Tibial artery (tissue), 4 donors: Measurements from ENCODE around the gene PHKA2.

Experiments
- DNase-seq, 2 donors: peaks; one replicate each; pipeline ENCODE4 v3.0.0-alpha.2; 2019
- H3K27ac ChIP-seq, 2 donors: fragments of 200-600 bp; sonication (generic) in 1 of 2; 1 replicate in 1 of 2; 2 replicates in 1 of 2; pipeline ENCODE4 v1.5.1; 2018 to 2019; ENCODE audit warnings: mild to moderate bottlenecking in 1 of 2
- H3K27me3 ChIP-seq, 2 donors: fragments of 200-600 bp; sonication (generic) in 1 of 2; one replicate each; pipeline versions ENCODE4 v1.5.1 to v1.6.0; 2016 to 2019
- H3K36me3 ChIP-seq, 3 donors: fragments of 200-600 bp; sonication (generic) in 2 of 3; one replicate each; pipeline ENCODE4 v1.5.1; 2016 to 2019; ENCODE audit warnings: mild to moderate bottlenecking in 2 of 3
- H3K4me1 ChIP-seq, 4 donors: fragments of 200-600 bp; sonication (generic) in 2 of 4; 1 replicate in 3 of 4; 2 replicates in 1 of 4; pipeline ENCODE4 v1.5.1; 2016 to 2019
- H3K4me3 ChIP-seq, 2 donors: fragments of 200-600 bp; sonication (generic) in 1 of 2; 1 replicate in 1 of 2; 2 replicates in 1 of 2; pipeline ENCODE4 v1.5.1; 2018 to 2019; ENCODE audit warnings: mild to moderate bottlenecking in 2 of 2
- H3K9me3 ChIP-seq, 3 donors: fragments of 200-600 bp; sonication (generic) in 1 of 3; one replicate each; pipeline ENCODE4 v1.5.1; 2016 to 2019
- CTCF ChIP-seq, 2 experiments: fragments of 200-600 bp in 1 of 2; fragments of 450-650 bp in 1 of 2; IDR thresholded peaks; one replicate each; pipeline ENCODE4 v1.5.1; 2017 to 2019; ENCODE audit warnings: antibody characterized with exemption in 2 of 2, mild to moderate bottlenecking in 1 of 2, moderate library complexity in 1 of 2
- intact Hi-C: fragments of 100-400 bp; cut with DNase I; formaldehyde crosslinking; loops from one replicate; pipeline ENCODE4 v1.15.0; 2023; ENCODE audit warnings: low total_unique reads

PHKA2 gene

GRCh38 chrX:18899796-18900380 lies 84.0 kb downstream of the PHKA2 start:
- no peaks in the 10 kb centered on the region for H3K27me3 ChIP-seq
- H3K27ac ChIP-seq = no peak overlapping the region
- peaks cover 0 to 20% (median 8%) of the 10 kb centered on the region in 4 donors for H3K4me1 ChIP-seq
- DNase-seq = no peak
- intact Hi-C loops = loop anchor here (5.0 kb wide), 1 partner anchor 493 kb away; no protein-coding TSS in a partner anchor
- TF ChIP-seq CTCF (IDR thresholded peaks at IDR 0.05) = peak in 1 of 2 experiments; percentile 19
- no peaks in the 10 kb centered on the region for H3K9me3 ChIP-seq
- H3K4me3 ChIP-seq = no peak overlapping the region
- H3K36me3 ChIP-seq = peaks cover 0 to 20% (median under 1%) of the 10 kb centered on the region in 3 donors

- H3K4me3 ChIP-seq = no peak overlapping the region
- H3K27me3 ChIP-seq = no peaks in the 10 kb centered on the region
- H3K27ac ChIP-seq = no peak overlapping the region
- no peak for TF ChIP-seq CTCF (IDR thresholded peaks at IDR 0.05)
- peaks cover 0 to 26% (median 8%) of the 10 kb centered on the region in 4 donors for H3K4me1 ChIP-seq
- intact Hi-C loops = loop anchor here (5.0 kb wide), 1 partner anchor 491 kb away; no protein-coding TSS in a partner anchor
- no peak for DNase-seq
- H3K9me3 ChIP-seq = no peaks in the 10 kb centered on the region
- H3K36me3 ChIP-seq = peaks cover 0 to 16% (median 0%) of the 10 kb centered on the region in 3 donors
These were observed 85.4 kb downstream of the PHKA2 start for GRCh38 chrX:18898492-18898891.

- no peak for DNase-seq
- no peaks in the 10 kb centered on the region for H3K9me3 ChIP-seq
- H3K27me3 ChIP-seq = no peaks in the 10 kb centered on the region
- no peak overlapping the region for H3K4me3 ChIP-seq
- no peak overlapping the region for H3K27ac ChIP-seq
- H3K4me1 ChIP-seq = peaks cover 0 to 26% (median 8%) of the 10 kb centered on the region in 4 donors
- H3K36me3 ChIP-seq = peaks cover 0 to 12% (median 0%) of the 10 kb centered on the region in 3 donors
- TF ChIP-seq CTCF (IDR thresholded peaks at IDR 0.05) = no peak
- intact Hi-C loops = loop anchor here (5.0 kb wide), 1 partner anchor 491 kb away; no protein-coding TSS in a partner anchor
These were observed 85.8 kb downstream of the PHKA2 start for GRCh38 chrX:18898091-18898490.

GRCh38 chrX:18897611-18898010 lies 86.3 kb downstream of the PHKA2 start:
- peaks cover 0 to 26% (median 8%) of the 10 kb centered on the region in 4 donors for H3K4me1 ChIP-seq
- TF ChIP-seq CTCF (IDR thresholded peaks at IDR 0.05) = no peak
- intact Hi-C loops = loop anchor here (5.0 kb wide), 1 partner anchor 490 kb away; no protein-coding TSS in a partner anchor
- peaks cover 0 to 11% (median 0%) of the 10 kb centered on the region in 3 donors for H3K36me3 ChIP-seq
- H3K4me3 ChIP-seq = no peak overlapping the region
- H3K27me3 ChIP-seq = no peaks in the 10 kb centered on the region
- H3K27ac ChIP-seq = peak overlapping the region in 1 of 2 donors; percentile 77
- no peak for DNase-seq
- no peaks in the 10 kb centered on the region for H3K9me3 ChIP-seq

- H3K27ac ChIP-seq = peak overlapping the region; percentile 70 to 77
- no peak for TF ChIP-seq CTCF (IDR thresholded peaks at IDR 0.05)
- intact Hi-C loops = loop anchor here (5.0 kb wide), 1 partner anchor 490 kb away; no protein-coding TSS in a partner anchor
These were observed 87.0 kb downstream of the PHKA2 start for GRCh38 chrX:18896680-18897544.

More at GRCh38 chrX:18896680-18897544, 87.0 kb downstream of the PHKA2 start:
- H3K9me3 ChIP-seq = no peaks in the 10 kb centered on the region
- H3K4me1 ChIP-seq = peaks cover 0 to 26% (median 8%) of the 10 kb centered on the region in 4 donors
- no peak overlapping the region for H3K4me3 ChIP-seq
- DNase-seq = no peak
- peaks cover 0 to 11% (median 0%) of the 10 kb centered on the region in 3 donors for H3K36me3 ChIP-seq
- H3K27me3 ChIP-seq = no peaks in the 10 kb centered on the region
